Gastrocnemius medialis (tissue), 4 donors: Measurements from ENCODE around the gene RYR2.

Source experiments
- POLR2A ChIP-seq, 2 donors: fragments of 450-650 bp; IDR thresholded peaks; one replicate each; pipeline ENCODE4 v1.6.1; 2017; ENCODE audit warnings: antibody characterized with exemption in 2 of 2, mild to moderate bottlenecking in 2 of 2, moderate library complexity in 2 of 2
- TF ChIP-seq, protein P1 (sequence below), 5 experiments: fragments of 450-650 bp in 3 of 5; fragments of 200-600 bp in 2 of 5; sonication (generic) in 2 of 5; IDR thresholded peaks in 4 of 5; conservative IDR thresholded peaks in 1 of 5; 1 replicate in 4 of 5; 2 replicates in 1 of 5; pipeline ENCODE4 v1.5.1; 2016 to 2019; ENCODE audit warnings: antibody characterized with exemption in 5 of 5, mild to moderate bottlenecking in 3 of 5, moderate library complexity in 3 of 5

DNA sequence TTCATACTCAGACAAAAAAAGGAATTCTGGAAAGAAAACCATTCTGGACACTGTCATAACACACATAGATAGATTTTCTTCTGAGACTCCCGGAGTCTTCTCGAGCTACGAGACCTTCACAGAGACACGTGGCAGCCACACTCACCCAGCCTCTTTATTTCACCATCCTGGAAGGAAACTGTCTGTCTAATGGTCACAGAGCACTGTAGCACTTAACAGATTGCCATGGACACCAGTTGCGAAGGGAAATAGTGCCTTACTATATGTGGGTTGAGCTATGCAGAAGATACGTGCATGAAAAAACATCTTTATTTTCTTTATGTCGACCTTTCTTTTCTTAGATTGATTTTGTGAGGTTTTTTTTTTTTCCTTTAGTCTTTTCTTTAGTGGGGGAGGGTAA lies 790.9 kb downstream of the RYR2 start:
- TF ChIP-seq, protein P1, sequence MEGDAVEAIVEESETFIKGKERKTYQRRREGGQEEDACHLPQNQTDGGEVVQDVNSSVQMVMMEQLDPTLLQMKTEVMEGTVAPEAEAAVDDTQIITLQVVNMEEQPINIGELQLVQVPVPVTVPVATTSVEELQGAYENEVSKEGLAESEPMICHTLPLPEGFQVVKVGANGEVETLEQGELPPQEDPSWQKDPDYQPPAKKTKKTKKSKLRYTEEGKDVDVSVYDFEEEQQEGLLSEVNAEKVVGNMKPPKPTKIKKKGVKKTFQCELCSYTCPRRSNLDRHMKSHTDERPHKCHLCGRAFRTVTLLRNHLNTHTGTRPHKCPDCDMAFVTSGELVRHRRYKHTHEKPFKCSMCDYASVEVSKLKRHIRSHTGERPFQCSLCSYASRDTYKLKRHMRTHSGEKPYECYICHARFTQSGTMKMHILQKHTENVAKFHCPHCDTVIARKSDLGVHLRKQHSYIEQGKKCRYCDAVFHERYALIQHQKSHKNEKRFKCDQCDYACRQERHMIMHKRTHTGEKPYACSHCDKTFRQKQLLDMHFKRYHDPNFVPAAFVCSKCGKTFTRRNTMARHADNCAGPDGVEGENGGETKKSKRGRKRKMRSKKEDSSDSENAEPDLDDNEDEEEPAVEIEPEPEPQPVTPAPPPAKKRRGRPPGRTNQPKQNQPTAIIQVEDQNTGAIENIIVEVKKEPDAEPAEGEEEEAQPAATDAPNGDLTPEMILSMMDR (IDR thresholded peaks at IDR 0.05 in 4 of 5, conservative IDR thresholded peaks at IDR 0.05 in 1 of 5), result no peak
- no peak for TF ChIP-seq POLR2A (IDR thresholded peaks at IDR 0.05)
